CD4-positive, CD25-positive, alpha-beta regulatory T cell (primary cell): Measurements from ENCODE around the gene HES4. TPM values are rescaled to one million over a fixed set of nuclear protein-coding genes. Genes with fewer than 3 reads are reported as not detected.
A peak's percentile ranks its signal among the peaks of the same experiment; 100 is the strongest.

Source experiments
- ATAC-seq, 2 donors: fragments of 150-1000 bp; cut with Tn5 transposase; one replicate each; pipeline ENCODE4 v1.10.0; 2021; ENCODE audit warnings: low read depth in 2 of 2, moderate number of reproducible peaks in 2 of 2, moderate library complexity in 1 of 2
- DNase-seq, 3 donors: peaks; one replicate each; pipeline versions ENCODE4 v3.0.0 to v3.0.0-alpha.2; 2012 to 2022; ENCODE audit warnings: mixed read lengths in 1 of 3
- H3K27ac ChIP-seq: one replicate; pipeline ENCODE4 v1.7.0; 2013; ENCODE audit warnings: mild to moderate bottlenecking, low read length; ENCODE audit not compliant: insufficient read depth, poor library complexity, severe bottlenecking
- H3K27me3 ChIP-seq: one replicate; pipeline ENCODE4 v1.7.0; 2013; ENCODE audit warnings: low read length; ENCODE audit not compliant: control insufficient read depth, insufficient read depth
- H3K36me3 ChIP-seq: one replicate; pipeline ENCODE4 v1.7.0; 2013; ENCODE audit warnings: mild to moderate bottlenecking, low read length, moderate library complexity; ENCODE audit not compliant: control insufficient read depth, insufficient read depth
- H3K4me1 ChIP-seq: 2 replicates; pipeline ENCODE4 v1.7.0; 2013; ENCODE audit warnings: mild to moderate bottlenecking, low read length; ENCODE audit not compliant: insufficient read depth, control insufficient read depth, poor library complexity, severe bottlenecking
- H3K4me3 ChIP-seq: one replicate; pipeline ENCODE4 v1.7.0; 2013; ENCODE audit warnings: low read depth, mild to moderate bottlenecking, low read length, moderate library complexity
- H3K9me3 ChIP-seq, 2 experiments: 1 replicate in 1 of 2; 2 replicates in 1 of 2; pipeline ENCODE4 v1.7.0; 2013; ENCODE audit warnings: low read length in 2 of 2, mild to moderate bottlenecking in 1 of 2, moderate library complexity in 1 of 2; ENCODE audit not compliant: control insufficient read depth in 2 of 2
- H3K27ac Mint-ChIP-seq, 3 donors: one replicate each; pipeline ENCODE4 v1.8.0; 2020 to 2022; ENCODE audit warnings: mild to moderate bottlenecking in 3 of 3, mixed read lengths in 3 of 3, moderate library complexity in 2 of 3
- H3K27me3 Mint-ChIP-seq: one replicate; pipeline ENCODE4 v1.8.0; 2022; ENCODE audit warnings: mild to moderate bottlenecking, mixed read lengths
- H3K36me3 Mint-ChIP-seq: one replicate; pipeline ENCODE4 v1.8.0; 2020; ENCODE audit warnings: mixed read lengths
- H3K4me1 Mint-ChIP-seq, 4 donors: one replicate each; pipeline ENCODE4 v1.8.0; 2020 to 2022; ENCODE audit warnings: mixed read lengths in 4 of 4, mild to moderate bottlenecking in 1 of 4
- H3K4me3 Mint-ChIP-seq, 4 donors: one replicate each; pipeline ENCODE4 v1.8.0; 2020 to 2022; ENCODE audit warnings: mild to moderate bottlenecking in 4 of 4, mixed read lengths in 4 of 4, moderate library complexity in 3 of 4
- H3K9me3 Mint-ChIP-seq, 7 donors: one replicate each; pipeline ENCODE4 v1.8.0; 2020 to 2022; ENCODE audit warnings: mixed read lengths in 7 of 7, mild to moderate bottlenecking in 3 of 7, moderate library complexity in 2 of 7
- polyA plus RNA-seq, 4 donors: library from polyadenylated mRNA; unstranded; fragments of 300-500 nt; fragmentation: Illumina TruSeq; gene quantifications; one replicate each; pipeline ENCODE4 v1.2.3, GENCODE V29; 2021
- total RNA-seq: library from RNA; stranded (reverse); gene quantifications from one replicate; pipeline ENCODE4 v1.2.3, GENCODE V29; 2022

The HES4 gene
- total and polyA plus RNA-seq, 5 donors from 2014 or later, result 0.21 to 25.9 (median 1.2) TPM; not detected in 1

DNA sequence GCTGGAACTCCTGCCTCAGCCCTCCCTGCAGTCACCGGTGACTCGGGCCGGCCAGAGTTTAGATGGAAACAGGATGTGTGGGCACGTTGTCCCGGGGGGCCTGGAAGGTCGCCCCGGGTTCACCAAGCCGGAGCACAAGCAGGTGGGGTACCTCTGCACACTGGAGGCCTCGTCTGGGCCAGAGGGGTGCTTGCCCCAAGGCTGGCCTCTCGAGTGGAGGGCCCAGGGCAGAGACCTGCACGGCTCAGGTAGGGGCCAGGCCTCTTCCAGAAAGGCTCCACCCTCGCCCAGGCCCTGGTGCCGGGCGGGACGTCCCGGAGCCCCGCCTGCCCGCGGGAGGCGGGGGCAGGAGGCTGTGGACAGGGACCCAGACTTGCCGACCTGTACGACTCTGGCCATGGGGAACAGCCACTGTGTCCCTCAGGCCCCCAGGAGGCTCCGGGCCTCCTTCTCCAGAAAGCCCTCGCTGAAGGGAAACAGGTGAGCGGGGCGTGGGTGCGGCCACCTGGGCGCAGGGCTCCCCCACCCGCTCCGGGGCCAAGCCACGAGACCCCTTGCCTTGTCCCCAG, 33.7 kb downstream of the HES4 start, which contains the start of gene PLEKHN1:
Gene PLEKHN1, plus strand, starts transcription at position 348 of the 569 bp plus-strand sequence. Its CDS starts 50 bp downstream, at position 398.
- no peaks in the 10 kb centered on the region for H3K36me3 Mint-ChIP-seq
- peak within 1 kb of the TSS in 2 of 3 donors; percentile 7 to 60 for H3K27ac Mint-ChIP-seq
- no peaks in the 10 kb centered on the region for H3K27me3 ChIP-seq
- no peaks in the 10 kb centered on the region for H3K9me3 ChIP-seq
- no peaks in the 10 kb centered on the region for H3K9me3 Mint-ChIP-seq
- ATAC-seq, result peak; percentile 16 to 36
- peaks cover 0 to 19% (median 0%) of the 10 kb centered on the region in 4 donors for H3K4me1 Mint-ChIP-seq
- no peaks in the 10 kb centered on the region for H3K27me3 Mint-ChIP-seq
- H3K4me1 ChIP-seq, result peaks cover 26% of the 10 kb centered on the region
- peak within 1 kb of the TSS; percentile 64 to 89 (median 79) for H3K4me3 Mint-ChIP-seq
- H3K36me3 ChIP-seq, result no peaks in the 10 kb centered on the region
- DNase-seq, result peak in 1 of 3 donors; percentile 52
- no peak within 1 kb of the TSS for H3K4me3 ChIP-seq
- H3K27ac ChIP-seq, result peak within 1 kb of the TSS; percentile 68

DNA sequence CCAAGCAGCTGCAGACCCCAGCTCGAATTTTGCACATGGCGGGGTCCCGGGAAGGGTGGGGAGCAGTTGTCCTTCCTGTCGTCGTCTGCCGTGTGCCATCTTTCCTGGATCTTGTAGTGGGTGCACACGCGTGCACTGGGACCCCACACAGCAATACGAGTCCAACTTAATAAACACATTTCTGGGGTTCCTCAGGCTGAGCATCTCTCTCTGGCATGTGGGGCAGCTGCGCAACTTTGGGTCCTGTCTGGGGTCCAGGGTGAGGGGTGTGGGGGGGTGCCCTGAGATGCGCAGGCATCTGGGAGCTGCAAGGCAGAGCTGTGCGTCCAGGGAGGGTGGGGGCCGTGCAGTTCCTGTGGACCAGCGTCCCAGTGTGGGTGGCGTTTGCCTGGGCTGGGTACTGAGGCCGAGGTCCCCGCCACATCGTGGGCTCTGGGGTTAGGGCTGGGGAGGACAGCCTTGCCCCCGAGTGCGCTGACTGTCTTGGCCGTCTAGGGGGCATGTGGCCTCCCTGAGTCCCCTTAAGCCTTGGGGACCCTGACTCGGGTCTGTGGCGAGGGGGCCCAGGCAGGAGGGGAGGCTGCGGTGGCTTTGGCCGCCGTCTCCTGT, 34.3 kb downstream of the HES4 start:
- H3K27ac Mint-ChIP-seq, result peak overlapping the region in 2 of 3 donors; percentile 7 to 60
- no peaks in the 10 kb centered on the region for H3K9me3 ChIP-seq
- ATAC-seq (no peak), DNase-seq (no peak)
- H3K4me1 Mint-ChIP-seq, result peaks cover 0 to 19% (median 0%) of the 10 kb centered on the region in 4 donors
- no peaks in the 10 kb centered on the region for H3K36me3 Mint-ChIP-seq
- H3K36me3 ChIP-seq, result no peaks in the 10 kb centered on the region
- H3K4me1 ChIP-seq, result peaks cover 28% of the 10 kb centered on the region
- H3K9me3 Mint-ChIP-seq, result no peaks in the 10 kb centered on the region
- H3K27me3 Mint-ChIP-seq, result no peaks in the 10 kb centered on the region
- peak overlapping the region; percentile 21 to 64 (median 38) for H3K4me3 Mint-ChIP-seq
- H3K27me3 ChIP-seq, result no peaks in the 10 kb centered on the region
- peak overlapping the region; percentile 68 for H3K27ac ChIP-seq
- H3K4me3 ChIP-seq, result no peak overlapping the region

DNA sequence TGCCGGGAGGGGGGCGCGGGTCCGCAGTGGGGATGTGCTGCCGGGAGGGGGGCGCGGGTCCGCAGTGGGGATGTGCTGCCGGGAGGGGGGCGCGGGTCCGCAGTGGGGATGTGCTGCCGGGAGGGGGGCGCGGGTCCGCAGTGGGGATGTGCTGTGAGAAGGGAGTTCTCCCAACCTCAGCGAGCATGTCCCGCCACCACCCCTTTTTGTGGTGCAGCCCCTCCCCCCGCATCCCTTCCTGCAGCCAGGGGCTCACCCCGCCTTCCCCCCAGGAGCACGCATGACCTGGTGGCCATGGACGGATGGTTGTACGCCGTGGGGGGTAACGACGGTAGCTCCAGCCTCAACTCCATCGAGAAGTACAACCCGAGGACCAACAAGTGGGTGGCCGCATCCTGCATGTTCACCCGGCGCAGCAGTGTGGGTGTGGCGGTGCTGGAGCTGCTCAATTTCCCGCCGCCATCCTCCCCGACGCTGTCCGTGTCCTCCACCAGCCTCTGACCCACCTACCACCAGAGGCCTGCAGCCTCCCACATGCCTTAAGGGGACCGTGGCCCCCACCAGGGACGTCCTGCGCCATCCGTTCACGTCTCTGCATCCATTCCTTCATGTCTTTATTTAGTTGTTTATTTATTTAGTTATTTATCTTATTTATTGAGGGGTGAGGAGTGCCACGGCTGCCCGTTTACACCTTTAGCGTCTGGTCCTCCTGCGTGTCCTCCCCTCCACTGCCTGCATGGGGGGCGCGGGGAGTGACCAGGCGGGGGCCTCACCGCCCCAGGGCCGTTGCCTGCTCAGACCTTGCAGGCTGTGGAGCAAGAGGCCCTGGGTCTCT, 35.0 kb downstream of the HES4 start:
- ATAC-seq, result no peak
- Mint-ChIP-seq H3K9me3 (no peaks in the 10 kb centered on the region), H3K4me3 (peak overlapping the region in 1 of 4 donors; percentile 64), H3K27me3 (no peaks in the 10 kb centered on the region), H3K27ac (no peak overlapping the region), H3K4me1 (peaks cover 0 to 22% (median 0%) of the 10 kb centered on the region in 4 donors), H3K36me3 (no peaks in the 10 kb centered on the region)
- H3K9me3 ChIP-seq, result no peaks in the 10 kb centered on the region
- no peaks in the 10 kb centered on the region for H3K27me3 ChIP-seq
- peaks cover 33% of the 10 kb centered on the region for H3K4me1 ChIP-seq
- no peak for DNase-seq
- no peaks in the 10 kb centered on the region for H3K36me3 ChIP-seq
- H3K27ac ChIP-seq, result no peak overlapping the region
- H3K4me3 ChIP-seq, result no peak overlapping the region

DNA sequence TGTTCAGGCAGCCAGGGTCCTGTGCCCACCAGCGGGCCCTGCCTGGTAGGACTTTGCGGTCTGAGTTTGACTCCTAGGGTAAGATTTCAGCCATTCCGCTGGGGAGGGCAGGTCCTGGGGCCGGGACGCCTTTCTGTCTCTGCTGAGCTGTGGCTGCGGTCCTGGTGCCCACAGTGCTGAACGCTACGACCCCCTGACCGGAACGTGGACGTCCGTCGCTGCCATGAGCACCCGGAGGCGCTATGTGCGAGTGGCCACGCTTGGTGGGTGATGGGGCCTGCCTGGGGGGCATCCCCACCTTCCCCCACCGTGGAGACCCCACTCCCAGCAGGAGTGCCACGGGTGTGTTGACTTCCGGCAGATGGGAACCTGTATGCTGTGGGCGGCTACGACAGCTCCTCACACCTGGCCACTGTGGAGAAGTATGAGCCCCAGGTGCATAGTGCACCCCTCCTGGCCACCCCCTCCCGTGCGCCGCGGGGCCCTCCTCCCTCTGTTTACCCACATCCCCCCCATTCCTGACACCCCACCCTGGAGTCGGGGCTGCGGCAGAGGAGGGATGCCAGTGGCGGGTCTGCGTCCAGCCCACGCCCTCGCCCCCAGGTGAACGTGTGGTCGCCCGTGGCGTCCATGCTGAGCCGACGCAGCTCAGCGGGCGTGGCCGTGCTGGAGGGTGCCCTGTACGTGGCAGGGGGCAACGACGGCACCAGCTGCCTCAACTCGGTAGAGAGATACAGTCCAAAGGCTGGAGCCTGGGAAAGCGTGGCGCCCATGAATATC, 36.0 kb downstream of the HES4 start:
- Histone ChIP-seq H3K36me3 (no peaks in the 10 kb centered on the region), H3K4me3 (no peak overlapping the region), H3K27me3 (no peaks in the 10 kb centered on the region), H3K27ac (no peak overlapping the region), H3K4me1 (peaks cover 40% of the 10 kb centered on the region), H3K9me3 (no peaks in the 10 kb centered on the region)
- no peaks in the 10 kb centered on the region for H3K9me3 Mint-ChIP-seq
- DNase-seq (no peak), ATAC-seq (no peak)
- peaks cover 0 to 24% (median 0%) of the 10 kb centered on the region in 4 donors for H3K4me1 Mint-ChIP-seq
- H3K27ac Mint-ChIP-seq, result no peak overlapping the region
- no peaks in the 10 kb centered on the region for H3K27me3 Mint-ChIP-seq
- peak overlapping the region in 3 of 4 donors; percentile 15 to 73 (median 48) for H3K4me3 Mint-ChIP-seq
- no peaks in the 10 kb centered on the region for H3K36me3 Mint-ChIP-seq

DNA sequence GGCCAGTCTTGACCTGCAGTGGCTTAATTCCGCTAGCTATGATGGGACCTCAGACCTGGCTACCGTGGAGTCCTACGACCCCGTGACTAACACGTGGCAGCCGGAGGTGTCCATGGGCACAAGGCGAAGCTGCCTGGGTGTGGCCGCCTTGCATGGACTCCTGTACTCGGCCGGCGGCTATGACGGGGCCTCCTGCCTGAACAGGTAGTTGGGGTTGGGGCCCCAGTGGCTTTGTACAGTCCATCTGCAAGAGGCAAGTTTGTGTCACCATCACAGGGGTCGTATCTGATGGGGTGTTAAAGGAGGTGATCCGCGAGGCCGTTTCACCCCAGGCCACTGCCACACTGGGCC, 36.6 kb downstream of the HES4 start:
- Mint-ChIP-seq H3K36me3 (no peaks in the 10 kb centered on the region), H3K4me1 (peaks cover 0 to 29% (median under 1%) of the 10 kb centered on the region in 4 donors), H3K27me3 (no peaks in the 10 kb centered on the region), H3K27ac (no peak overlapping the region), H3K9me3 (no peaks in the 10 kb centered on the region), H3K4me3 (peak overlapping the region in 2 of 4 donors; percentile 48 to 73)
- DNase-seq (no peak), ATAC-seq (no peak)
- Histone ChIP-seq H3K9me3 (no peaks in the 10 kb centered on the region), H3K27me3 (no peaks in the 10 kb centered on the region), H3K4me1 (peaks cover 44% of the 10 kb centered on the region), H3K4me3 (no peak overlapping the region), H3K27ac (no peak overlapping the region), H3K36me3 (no peaks in the 10 kb centered on the region)

DNA sequence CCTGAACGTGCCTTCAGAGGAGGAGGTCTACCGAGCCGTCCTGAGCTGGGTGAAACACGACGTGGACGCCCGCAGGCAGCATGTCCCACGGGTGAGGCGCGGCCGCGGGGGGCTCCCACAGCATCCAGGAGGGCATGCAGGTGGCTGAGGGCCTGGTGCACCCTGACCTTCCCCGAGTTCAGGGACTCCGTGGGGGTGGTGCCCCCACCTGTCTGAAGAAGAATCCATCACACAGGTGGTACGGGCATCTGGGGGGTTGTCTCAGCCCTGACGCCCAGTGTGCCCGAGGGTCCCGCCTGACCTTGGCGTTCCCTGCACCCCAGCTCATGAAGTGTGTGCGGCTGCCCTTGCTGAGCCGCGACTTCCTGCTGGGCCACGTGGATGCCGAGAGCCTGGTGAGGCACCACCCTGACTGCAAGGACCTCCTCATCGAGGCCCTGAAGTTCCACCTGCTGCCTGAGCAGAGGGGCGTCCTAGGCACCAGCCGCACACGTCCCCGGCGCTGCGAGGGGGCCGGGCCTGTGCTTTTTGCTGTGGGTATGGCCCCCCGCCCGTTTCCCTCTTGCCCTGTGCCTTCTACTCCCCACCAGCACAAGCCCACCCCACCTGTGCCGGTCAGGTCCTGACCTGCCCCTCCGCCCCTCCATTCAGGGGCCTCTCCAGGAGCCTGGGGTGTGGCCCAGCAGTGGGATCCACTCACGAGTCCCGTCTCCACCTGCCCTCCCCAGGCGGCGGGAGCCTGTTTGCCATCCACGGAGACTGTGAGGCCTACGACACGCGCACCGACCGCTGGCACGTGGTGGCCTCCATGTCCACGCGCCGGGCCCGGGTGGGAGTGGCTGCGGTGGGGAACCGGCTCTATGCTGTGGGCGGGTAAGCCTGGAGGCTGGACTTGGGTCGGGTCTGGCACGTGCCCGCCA, 37.3 kb downstream of the HES4 start:
- Mint-ChIP-seq H3K4me3 (peak overlapping the region; percentile 63 to 92 (median 76)), H3K4me1 (peaks cover 0 to 35% (median 3%) of the 10 kb centered on the region in 4 donors), H3K36me3 (peaks cover 2% of the 10 kb centered on the region), H3K9me3 (no peaks in the 10 kb centered on the region), H3K27me3 (no peaks in the 10 kb centered on the region), H3K27ac (no peak overlapping the region)
- Histone ChIP-seq H3K4me3 (no peak overlapping the region), H3K27ac (no peak overlapping the region), H3K4me1 (peaks cover 50% of the 10 kb centered on the region), H3K9me3 (no peaks in the 10 kb centered on the region), H3K36me3 (no peaks in the 10 kb centered on the region), H3K27me3 (no peaks in the 10 kb centered on the region)
- no peak for ATAC-seq
- no peak for DNase-seq
